Measurements from ENCODE around the gene KLHL29. TPM values are rescaled to one million over a fixed set of nuclear protein-coding genes. Genes with fewer than 3 reads are reported as not detected.

The KLHL29 gene
- total and polyA plus RNA-seq, 10 of the 15 experiments (the other 5 are each of a cell fraction or from before 2014, with no cell fraction given), result 1.4 to 19.5 (median 6.1) TPM

DNA sequence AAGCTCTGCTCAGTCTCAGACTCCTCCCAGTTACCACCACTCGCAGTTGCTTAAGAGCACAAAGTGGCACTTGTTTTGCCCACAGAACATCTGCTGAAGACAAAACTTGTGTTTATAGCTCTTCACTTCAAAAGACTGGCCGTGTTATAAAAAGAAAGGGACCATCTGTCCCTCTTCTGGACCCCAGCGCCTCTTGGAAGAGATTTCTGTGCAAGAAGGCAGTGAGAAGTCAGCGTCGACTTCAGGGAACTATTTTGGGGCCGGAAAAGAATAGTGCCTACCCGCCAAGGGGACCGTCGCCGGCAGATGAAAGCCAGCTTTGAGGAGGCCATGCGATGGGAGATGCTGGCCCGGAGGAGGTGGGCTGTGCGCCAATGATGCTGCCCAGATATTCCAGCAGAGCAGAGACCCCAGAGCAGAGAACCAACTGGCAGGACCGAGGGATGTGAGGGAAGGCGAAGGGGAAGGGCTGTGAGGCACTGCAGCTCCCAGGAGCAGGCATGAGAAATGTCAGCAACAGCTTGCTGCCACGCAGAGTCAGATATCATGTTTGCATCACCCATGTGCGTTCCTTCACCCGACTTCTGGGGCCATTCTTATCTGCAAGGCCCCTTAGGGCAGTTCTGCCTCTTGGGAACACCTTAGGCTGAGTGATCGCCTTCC lies 271.1 kb downstream of the KLHL29 start (continued):
- TF ChIP-seq CUX1 (IDR thresholded peaks at IDR 0.05; ENCODE audit: insufficient replicate concordance, low read depth, low read length) (no peak), SUPT20H (IDR thresholded peaks at IDR 0.05; ENCODE audit: borderline replicate concordance, control insufficient read depth, low read depth, low read length) (no peak), SMARCA5 (IDR thresholded peaks at IDR 0.05) (no peak)

DNA sequence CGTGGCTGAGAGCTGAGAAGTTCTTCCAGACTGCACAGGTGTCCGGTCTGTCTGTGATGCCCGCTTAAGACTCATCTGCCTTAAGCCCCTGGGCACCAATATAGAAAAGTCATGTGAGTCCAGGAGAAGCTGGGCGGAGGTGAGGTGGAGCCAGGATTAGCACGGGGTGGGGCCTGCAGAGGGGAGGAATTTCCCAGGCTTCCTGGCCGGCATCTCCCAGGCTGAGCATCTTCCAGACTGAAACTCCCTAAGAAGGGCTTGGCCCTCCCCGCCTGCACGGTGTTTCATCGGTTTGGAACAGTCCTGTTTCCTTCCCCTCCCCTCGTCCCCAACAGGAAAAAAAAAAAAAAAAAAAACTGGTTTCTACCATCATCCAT lies 271.6 kb downstream of the KLHL29 start:
- no TSS peak for BruUV-seq (replicated peaks)
- CTCF ChIA-PET, result no interaction called here
- H4K20me1 ChIP-seq (ENCODE audit: control insufficient read depth, insufficient read depth), result no peaks in the 10 kb centered on the region
- no peak for FAIRE-seq
- no peaks in the 10 kb centered on the region for H3K27me3 ChIP-seq (replicated peaks in 1 of 2; ENCODE audit: control insufficient read depth in 2 of 2, insufficient read depth in 2 of 2, low read length in 1 of 2)
- in situ Hi-C loops (cut with MboI) (no loop called here), intact Hi-C loops (cut with micrococcal nuclease; ENCODE audit: unreplicated experiment) (no loop called here)
- peaks cover 4% of the 10 kb centered on the region; the same call in 1 of the 2 replicates for H3K4me1 ChIP-seq (ENCODE audit: control insufficient read depth, insufficient read depth, low read length)
- no peaks in the 10 kb centered on the region for H3K79me2 ChIP-seq (ENCODE audit: control insufficient read depth, insufficient read depth, low read length)
- H3K36me3 ChIP-seq (ENCODE audit: control insufficient read depth in 2 of 2, insufficient read depth in 2 of 2, low read length in 1 of 2), result peaks cover 0 to 1% of the 10 kb centered on the region in 2 experiments; a peak in 1 of 4 replicates
- H3K27ac ChIP-seq (ENCODE audit: control insufficient read depth, insufficient read depth), result no peak overlapping the region
- no peaks in the 10 kb centered on the region for H3K9me3 ChIP-seq (replicated peaks; ENCODE audit: control insufficient read depth, insufficient read depth, low read length)
- POLR2A ChIA-PET, result no interaction called here
- RAD21 ChIA-PET (ENCODE audit: unreplicated experiment), result no interaction called here
- no peak overlapping the region for H2AFZ ChIP-seq (ENCODE audit: control insufficient read depth, low read depth, low read length)
- 82% methylated on average over 8 of the region's 10 CpGs for WGBS (ENCODE audit: insufficient coverage, insufficient replicate concordance, low lambda C conversion rate, missing lambda C conversion rate)
- no peak overlapping the region for H3K9ac ChIP-seq (ENCODE audit: control insufficient read depth, insufficient read depth, low read length)
- H3K4me2 ChIP-seq (ENCODE audit: control insufficient read depth, insufficient read depth), result no peak overlapping the region
- no peak for DNase-seq (ENCODE audit: low read depth, low spot score)
- SMC1A ChIA-PET (ENCODE audit: uncharacterized antibody, unreplicated experiment), result no interaction called here
- TF ChIP-seq, protein P1, sequence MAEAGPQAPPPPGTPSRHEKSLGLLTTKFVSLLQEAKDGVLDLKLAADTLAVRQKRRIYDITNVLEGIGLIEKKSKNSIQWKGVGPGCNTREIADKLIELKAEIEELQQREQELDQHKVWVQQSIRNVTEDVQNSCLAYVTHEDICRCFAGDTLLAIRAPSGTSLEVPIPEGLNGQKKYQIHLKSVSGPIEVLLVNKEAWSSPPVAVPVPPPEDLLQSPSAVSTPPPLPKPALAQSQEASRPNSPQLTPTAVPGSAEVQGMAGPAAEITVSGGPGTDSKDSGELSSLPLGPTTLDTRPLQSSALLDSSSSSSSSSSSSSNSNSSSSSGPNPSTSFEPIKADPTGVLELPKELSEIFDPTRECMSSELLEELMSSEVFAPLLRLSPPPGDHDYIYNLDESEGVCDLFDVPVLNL (IDR thresholded peaks at IDR 0.05; ENCODE audit: low read depth, low read length), result no peak
- TF ChIP-seq, protein P2, sequence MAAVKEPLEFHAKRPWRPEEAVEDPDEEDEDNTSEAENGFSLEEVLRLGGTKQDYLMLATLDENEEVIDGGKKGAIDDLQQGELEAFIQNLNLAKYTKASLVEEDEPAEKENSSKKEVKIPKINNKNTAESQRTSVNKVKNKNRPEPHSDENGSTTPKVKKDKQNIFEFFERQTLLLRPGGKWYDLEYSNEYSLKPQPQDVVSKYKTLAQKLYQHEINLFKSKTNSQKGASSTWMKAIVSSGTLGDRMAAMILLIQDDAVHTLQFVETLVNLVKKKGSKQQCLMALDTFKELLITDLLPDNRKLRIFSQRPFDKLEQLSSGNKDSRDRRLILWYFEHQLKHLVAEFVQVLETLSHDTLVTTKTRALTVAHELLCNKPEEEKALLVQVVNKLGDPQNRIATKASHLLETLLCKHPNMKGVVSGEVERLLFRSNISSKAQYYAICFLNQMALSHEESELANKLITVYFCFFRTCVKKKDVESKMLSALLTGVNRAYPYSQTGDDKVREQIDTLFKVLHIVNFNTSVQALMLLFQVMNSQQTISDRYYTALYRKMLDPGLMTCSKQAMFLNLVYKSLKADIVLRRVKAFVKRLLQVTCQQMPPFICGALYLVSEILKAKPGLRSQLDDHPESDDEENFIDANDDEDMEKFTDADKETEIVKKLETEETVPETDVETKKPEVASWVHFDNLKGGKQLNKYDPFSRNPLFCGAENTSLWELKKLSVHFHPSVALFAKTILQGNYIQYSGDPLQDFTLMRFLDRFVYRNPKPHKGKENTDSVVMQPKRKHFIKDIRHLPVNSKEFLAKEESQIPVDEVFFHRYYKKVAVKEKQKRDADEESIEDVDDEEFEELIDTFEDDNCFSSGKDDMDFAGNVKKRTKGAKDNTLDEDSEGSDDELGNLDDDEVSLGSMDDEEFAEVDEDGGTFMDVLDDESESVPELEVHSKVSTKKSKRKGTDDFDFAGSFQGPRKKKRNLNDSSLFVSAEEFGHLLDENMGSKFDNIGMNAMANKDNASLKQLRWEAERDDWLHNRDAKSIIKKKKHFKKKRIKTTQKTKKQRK (IDR thresholded peaks at IDR 0.05; ENCODE audit: low read depth, low read length), result no peak
- TF ChIP-seq TCF3 (IDR thresholded peaks at IDR 0.05; ENCODE audit: borderline replicate concordance, insufficient read depth, low read depth, low read length) (no peak), MLLT1 (IDR thresholded peaks at IDR 0.05) (no peak), IKZF1 (conservative IDR thresholded peaks at IDR 0.05) (no peak), SIN3A (IDR thresholded peaks at IDR 0.05; ENCODE audit: low read depth, low read length) (no peak)
- H3K4me3 ChIP-seq, result no peak overlapping the region
- ATAC-seq, result no peak
